ENCODE data around the gene AGBL1.
A peak's percentile ranks its signal among the peaks of the same experiment; 100 is the strongest.

AGBL1 gene

DNA sequence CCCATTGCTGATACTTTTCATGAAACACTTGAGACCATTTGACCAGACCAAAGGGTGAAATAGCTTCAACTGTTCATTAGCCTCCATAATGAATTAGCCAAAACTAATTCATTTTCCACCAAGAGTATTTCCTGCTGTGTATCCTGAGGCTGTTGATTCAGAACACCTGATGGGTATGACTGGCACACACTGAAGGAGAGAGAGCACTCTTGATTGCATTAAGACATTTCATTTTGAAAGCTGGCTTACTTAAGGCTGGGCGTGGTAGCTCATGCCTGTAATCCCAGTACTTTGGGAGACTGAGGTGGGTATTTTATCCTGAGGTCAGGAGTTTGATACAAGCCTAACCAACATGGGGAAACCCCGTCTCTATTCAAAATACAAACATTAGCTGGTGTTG lies 175.6 kb downstream of the AGBL1 start:
- DNase-seq = no peak

DNA sequence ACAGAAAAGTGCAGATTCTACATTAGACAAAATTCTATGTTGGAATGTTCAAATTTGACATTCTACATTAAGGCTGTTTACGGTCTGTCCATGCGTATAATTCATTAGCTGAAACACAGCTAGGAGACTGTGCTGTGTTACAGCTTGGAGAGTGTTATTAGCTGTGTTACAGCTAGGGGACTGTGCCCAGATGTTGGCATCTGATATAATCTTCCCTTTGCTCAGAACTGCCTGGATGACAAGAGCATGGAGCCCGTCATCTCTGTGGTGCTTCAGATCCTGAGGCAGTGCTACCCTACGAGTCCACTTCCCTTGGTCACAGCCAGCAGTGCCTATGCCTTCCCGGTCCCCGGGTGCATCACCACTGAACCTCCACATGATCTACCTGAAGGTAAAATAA lies 177.0 kb downstream of the AGBL1 start:
- DNase-seq = no peak

DNA sequence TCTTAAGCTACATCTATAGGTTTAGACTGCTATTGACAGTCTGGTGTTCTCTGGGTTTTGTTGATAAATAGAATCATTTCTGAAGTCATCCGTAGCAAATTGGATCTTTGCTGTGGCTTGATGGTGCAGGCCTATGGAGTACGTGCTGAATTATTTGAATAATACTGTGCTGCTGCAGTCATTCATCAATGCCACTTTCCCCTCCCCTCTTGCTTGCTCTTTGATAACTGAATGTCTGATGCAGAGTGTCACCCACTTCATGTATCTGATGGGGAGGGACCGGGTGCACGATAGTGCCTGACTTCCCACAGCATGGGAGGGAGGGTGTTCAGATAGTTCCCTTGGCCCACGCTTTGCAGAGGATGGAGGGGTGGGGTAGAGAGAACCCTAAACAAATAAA lies 179.9 kb downstream of the AGBL1 start:
- no peak for DNase-seq

DNA sequence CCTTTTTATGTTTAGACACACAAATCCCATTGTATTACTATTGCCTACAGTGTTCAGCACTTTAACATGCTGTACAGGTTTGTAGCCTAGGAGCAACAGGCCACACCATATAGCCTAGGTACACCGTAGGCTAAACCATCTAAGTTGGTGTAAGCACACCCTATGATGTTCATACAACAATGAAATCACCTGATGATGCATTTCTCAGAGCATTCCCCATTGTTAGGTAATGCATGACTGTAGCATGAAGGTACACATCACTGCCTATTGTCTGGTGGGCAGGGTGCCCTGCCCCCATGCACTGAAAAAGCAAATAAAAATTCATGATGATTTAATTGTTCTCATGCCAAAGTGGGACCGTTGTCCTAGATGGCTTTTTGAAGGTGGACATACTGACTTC lies 183.6 kb downstream of the AGBL1 start:
- no peak for DNase-seq

GRCh38 chr15:86266896-86267484 lies 187.3 kb downstream of the AGBL1 start:
- no peak for DNase-seq

- no peak for DNase-seq
Measured at GRCh38 chr15:86267892-86268291, 188.2 kb downstream of the AGBL1 start.

- no peak for DNase-seq
Measured at GRCh38 chr15:86268558-86268957, 188.9 kb downstream of the AGBL1 start.

- no peak for DNase-seq
Measured at GRCh38 chr15:86273309-86273708, 193.6 kb downstream of the AGBL1 start.

DNA sequence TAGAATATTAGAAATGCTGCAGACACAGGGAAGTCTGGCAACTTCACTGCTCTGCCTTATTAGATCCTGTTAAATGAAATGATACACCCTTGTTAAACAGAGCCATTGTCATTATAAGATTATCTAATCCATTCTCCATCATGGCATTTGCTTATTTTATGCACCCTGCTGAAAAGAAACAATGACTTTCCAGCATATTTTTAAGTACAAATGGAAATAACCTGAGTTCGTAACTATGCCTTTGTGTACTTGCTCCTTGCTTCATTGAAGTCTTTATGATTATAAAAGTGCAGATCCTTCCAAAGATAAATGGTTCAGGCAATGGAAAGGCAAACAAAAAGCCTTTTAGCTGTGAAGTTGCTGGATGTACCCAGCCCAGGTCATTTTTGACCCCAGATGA lies 195.7 kb downstream of the AGBL1 start:
- DNase-seq = no peak

GRCh38 chr15:86278586-86278985 lies 198.9 kb downstream of the AGBL1 start:
- DNase-seq = no peak

DNA sequence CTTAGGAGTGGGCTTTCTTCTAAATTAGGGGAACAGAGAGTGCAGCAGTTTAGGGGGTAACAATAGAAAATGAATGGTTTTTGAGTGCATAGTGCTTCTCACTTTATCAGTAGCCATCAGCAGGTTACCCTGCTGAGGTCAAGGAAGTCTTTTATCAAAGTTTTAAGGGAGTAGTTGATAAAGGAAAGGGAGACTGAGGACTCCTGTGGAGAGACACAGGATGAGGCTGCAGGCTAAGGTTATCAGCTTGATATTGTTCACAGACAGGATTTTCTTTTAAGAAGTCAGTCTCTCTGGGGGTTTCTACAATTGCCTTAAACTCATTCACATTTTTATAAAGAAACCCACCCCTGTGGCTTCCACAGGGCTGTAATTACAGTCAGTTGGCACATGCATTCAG lies 205.0 kb downstream of the AGBL1 start:
- DNase-seq = no peak

DNA sequence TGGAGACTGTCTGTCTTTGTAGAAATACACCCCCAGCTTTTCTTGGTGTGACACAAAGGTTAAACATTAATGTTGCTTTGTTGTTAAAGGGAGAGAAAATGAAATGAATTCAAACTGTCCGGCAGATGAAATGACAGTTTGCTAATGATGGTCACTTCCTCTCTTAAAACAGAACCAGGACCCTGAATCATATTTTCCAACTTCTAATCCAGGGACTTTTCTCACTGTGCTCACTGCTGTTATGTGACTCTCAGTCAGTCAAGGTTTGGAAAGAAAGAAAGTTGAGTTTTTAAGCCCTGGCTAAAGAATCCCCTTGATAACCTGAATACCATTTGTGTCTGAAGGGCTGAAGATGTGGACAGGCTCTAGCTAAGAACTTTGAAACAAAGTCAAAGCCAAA lies 215.8 kb downstream of the AGBL1 start:
- DNase-seq = no peak

- DNase-seq = no peak
Measured at GRCh38 chr15:86296769-86297168, 217.1 kb downstream of the AGBL1 start.

GRCh38 chr15:86300390-86301125 lies 220.9 kb downstream of the AGBL1 start:
- no peak for DNase-seq

DNA sequence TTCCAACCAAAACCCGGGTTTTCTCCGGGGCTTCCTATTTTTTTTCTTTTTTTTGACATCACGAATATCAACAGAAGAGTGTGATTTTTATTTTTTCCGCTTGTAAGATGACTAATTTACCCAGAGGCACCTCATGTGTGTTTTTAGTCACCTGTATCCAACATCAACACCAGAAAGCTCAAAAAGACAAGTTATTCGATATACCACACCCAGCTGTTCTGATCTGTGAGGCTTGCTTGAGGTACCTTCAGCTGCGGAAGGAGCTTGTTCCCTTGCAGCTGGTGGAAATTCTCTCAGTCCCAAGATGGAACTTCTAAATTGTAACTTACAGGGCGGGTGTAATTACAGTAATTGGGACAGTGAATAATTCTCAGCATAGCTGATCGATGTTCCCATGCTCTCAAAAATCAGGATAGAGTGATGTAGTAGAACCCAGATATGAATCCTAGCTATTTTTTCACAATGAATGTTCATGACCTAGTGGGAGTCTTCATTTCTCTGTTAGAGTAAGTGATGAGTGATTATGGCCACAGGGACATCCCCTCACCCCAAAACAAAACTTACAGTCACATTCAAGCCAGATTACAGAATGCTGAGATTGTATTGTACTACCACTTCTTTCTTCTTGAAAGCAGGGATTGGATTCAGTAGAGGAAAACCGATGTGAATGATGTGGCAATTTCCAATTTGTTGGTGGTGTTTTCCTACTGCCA lies 232.1 kb downstream of the AGBL1 start:
- no peak for DNase-seq

DNA sequence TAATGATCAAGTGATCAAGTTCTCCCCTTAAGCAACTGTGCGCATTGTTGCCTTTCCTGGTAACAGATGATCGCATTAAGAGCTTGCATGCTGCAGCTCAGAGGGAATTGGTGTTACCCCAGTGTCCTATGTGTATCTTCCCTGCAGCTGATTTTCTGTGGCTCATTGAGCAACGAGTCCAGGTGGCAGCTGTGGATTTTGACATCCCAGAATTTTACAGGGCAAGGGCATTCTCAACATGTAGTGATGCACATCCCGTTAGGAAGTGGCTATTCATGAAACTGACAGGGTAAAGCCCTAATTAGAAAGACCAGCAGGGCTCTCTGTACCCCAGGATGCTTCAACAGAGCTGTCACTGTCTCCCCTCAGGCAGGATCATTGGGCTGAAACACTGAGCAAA lies 232.8 kb downstream of the AGBL1 start:
- peak; percentile 51 for DNase-seq

DNA sequence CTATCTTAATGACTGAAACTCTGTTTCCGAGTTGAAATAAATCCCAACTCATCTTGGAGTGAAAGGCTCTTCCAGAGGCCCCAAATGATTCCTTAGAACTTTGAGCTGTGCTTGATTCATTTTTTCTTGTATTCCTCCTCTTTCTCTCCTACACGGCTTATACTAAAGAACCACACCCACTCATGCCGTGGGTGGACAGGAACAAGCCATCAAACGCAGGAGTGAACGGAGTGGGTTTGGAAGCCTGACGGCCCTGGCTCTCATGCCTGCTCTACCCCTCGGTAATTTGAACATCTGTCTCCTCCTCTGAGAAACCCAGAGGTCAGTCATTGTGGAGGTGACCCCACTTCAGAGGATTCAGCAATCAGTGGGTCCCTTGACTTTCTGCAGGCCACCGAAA lies 236.5 kb downstream of the AGBL1 start:
- DNase-seq = no peak

DNA sequence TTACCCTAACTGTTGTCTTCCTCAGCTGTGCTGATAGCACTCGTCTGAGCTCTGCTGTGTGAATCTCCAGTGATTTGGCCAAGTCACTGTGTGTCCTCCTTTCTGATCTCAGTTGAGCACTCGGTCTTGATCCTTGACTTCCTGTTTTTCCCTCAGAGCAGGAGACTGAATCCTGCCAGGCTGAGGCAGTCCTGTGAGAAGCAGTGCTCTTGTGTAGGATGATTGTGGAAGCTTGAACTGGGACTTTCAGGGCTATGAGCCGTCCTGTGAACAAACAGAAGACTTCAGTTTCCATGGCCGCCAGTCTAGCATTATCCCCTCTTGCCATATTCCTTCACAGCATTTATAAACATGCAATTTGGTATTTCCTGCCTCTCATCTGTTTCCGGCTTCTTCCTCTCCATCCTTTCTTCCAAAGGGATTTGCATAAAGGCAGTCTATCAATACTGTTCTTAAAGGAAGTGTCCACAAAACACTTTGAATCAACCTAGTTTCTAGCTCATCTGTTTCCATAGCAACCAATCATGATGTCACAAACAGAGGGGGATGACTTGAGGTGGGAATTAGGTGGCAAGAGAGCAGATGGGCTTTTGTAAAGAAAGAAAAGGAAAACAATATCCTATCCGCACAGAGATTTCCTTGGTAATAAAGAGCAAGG lies 237.2 kb downstream of the AGBL1 start:
- DNase-seq = peak; percentile 19

DNA sequence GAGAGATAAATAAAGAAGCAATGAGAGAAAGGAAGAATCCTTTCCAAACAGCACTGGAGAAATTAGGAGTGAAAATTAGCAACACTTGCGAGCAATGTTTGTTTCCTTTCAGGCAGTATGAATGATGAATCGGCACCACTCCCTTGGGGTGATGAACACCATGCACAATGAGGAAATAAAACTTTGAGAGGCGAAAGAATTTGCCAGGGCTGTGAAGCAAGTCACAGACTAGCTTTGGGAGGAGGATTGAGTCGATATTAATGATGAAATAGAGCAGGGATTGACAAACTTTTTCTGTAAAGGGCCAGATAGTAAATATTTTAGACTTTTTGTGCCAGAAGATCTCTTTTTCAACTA lies 237.7 kb downstream of the AGBL1 start:
- no peak for DNase-seq

DNA sequence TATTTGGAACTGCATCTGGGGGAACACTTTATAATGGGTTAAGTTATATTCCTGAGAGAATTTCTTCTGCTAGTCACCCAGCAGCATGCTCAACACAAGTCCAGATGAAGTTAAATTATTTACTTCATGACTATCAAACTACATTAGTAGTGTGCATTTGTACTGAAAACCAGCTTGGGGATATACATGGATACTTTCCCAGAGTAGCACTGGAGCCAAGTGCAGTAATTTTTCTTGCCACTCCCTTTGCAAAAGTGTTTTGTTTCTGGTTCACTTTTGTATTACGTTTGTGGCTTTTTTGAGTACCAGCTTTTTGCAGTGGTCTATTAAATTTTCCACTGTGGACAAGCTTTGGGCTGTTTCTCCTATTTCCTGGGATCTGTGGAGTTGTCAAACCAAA lies 243.0 kb downstream of the AGBL1 start:
- no peak for DNase-seq

DNA sequence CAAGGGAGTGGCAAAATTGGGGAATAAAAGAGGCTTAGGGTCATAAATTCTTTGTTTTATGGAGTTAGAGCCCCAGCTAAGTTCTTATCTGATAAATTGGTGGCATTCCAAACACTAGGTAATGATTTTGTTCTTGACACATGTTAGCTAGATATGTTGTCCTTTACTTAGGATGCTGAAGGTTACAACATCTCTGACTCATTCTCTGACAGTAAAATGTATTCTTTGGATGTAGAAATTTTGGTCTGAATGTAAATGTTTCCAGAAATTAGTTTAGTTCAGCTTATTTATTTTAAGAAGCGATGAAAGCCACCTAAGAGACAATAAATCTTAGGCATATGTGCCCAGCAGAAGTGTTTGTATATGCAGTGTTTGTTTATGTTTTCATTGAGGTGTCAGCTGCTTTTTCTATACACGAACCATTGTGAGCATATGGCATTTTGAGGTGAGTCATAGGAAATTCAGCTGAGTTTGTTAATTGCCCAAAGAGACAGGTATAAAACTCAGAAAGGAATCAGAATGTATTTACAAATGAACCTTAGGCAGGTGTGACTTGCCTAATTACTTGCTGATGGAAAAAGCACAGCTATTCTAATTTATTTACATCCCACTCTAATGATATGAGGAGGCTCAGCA lies 247.7 kb downstream of the AGBL1 start:
- DNase-seq = no peak

DNA sequence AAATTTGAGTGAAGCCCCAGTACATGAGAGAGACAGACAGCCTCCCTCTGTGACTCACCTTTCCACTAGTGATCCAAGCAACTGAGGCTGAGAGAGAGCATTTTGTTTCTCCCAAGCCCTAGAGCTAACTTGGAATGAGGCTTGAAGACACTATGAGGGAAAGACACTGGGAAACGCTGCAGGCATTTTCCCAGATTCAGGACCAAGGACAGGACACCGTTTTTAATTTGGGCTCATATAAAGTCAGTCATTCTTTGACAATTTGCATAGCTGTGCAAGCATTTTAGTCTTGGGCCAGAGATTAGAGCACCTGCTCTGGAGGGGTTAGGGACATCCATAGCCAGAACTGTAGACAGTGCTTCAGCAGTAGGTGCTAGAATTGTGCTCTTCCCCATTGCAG lies 249.0 kb downstream of the AGBL1 start:
- no peak for DNase-seq

DNA sequence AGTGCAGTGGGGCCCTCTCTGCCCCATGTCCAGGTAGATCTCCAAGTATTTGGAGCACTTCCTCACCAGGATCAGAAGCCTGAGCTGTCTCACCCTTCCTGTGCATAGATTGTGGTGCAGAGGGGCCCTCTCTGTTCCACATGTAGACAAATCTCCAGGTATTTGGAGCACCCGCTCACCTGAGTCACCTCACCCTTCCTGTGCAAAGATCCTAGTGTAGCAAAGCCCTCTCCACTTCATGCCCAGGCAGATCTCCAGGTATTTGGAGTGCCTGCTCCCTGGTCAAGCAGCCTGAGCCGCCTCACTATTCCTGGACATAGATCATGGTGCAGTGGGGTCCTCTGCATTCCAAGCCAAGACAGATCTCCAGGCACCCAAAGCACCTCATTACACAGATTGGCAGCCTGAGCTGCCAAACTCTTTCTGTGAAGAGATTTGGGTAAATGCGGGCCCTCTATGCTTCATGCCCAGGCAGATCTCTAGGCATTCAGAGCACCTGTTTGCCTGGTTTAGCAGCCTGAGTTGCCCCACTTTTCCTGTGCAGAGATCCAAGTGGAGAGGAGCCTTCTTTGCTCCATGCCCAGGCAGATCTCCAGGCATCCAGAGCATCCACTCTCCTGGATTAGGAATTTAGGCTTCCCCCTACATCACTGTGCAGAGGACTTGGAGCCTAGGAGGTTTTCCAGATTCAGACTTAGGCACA lies 249.8 kb downstream of the AGBL1 start:
- no peak for DNase-seq
